OCI-LY1 (cell line): ENCODE data around the gene CIDEC.

Experiments
- H2AFZ ChIP-seq: fragments of 200-600 bp; sonication (generic), shearing (Covaris generic); 2 replicates; pipeline ENCODE4 v1.6.0; 2014; ENCODE audit warnings: antibody characterized with exemption, mild to moderate bottlenecking, low read length
- H3F3A ChIP-seq: fragments of 200-600 bp; sonication (generic), shearing (Covaris generic); 2 replicates; pipeline ENCODE4 v1.6.0; 2014; ENCODE audit warnings: mild to moderate bottlenecking, antibody characterized with exemption, low read length, moderate library complexity; ENCODE audit not compliant: insufficient read depth
- H3K27ac ChIP-seq: fragments of 200-600 bp; sonication (generic); 2 replicates; pipeline ENCODE4 v1.5.1; 2014; ENCODE audit warnings: low read length, mixed run types, mild to moderate bottlenecking, low read depth; ENCODE audit not compliant: poor library complexity, severe bottlenecking
- H3K27me3 ChIP-seq: fragments of 200-600 bp; sonication (generic); 2 replicates; pipeline ENCODE4 v1.6.0; 2014; ENCODE audit warnings: antibody characterized with exemption, mild to moderate bottlenecking, low read length, moderate library complexity; ENCODE audit not compliant: insufficient read depth
- H3K36me3 ChIP-seq: fragments of 200-600 bp; sonication (generic); 2 replicates; pipeline ENCODE4 v1.6.1; 2014; ENCODE audit warnings: mild to moderate bottlenecking, antibody characterized with exemption, low read length, moderate library complexity, mixed read lengths; ENCODE audit not compliant: insufficient read depth
- H3K4me1 ChIP-seq: fragments of 200-600 bp; sonication (generic); 2 replicates; pipeline ENCODE4 v1.5.1; 2014; ENCODE audit warnings: mild to moderate bottlenecking, low read length, moderate library complexity; ENCODE audit not compliant: insufficient read depth, severe bottlenecking
- H3K4me2 ChIP-seq: fragments of 200-600 bp; sonication (generic), shearing (Covaris generic); 2 replicates; pipeline ENCODE4 v1.6.1; 2014; ENCODE audit warnings: low read length
- H3K4me3 ChIP-seq: fragments of 200-600 bp; sonication (generic); 2 replicates; pipeline ENCODE4 v1.5.1; 2014; ENCODE audit warnings: low read length, low read depth, mild to moderate bottlenecking, mixed read lengths; ENCODE audit not compliant: poor library complexity, severe bottlenecking
- H3K79me2 ChIP-seq: fragments of 200-600 bp; shearing (Covaris generic); 2 replicates; pipeline ENCODE4 v1.6.1; 2016; ENCODE audit warnings: mixed run types, low read length, mixed read lengths; ENCODE audit not compliant: insufficient read depth
- H3K9ac ChIP-seq: fragments of 200-600 bp; sonication (generic), shearing (Covaris generic); 2 replicates; pipeline ENCODE4 v1.6.1; 2014; ENCODE audit warnings: mild to moderate bottlenecking, low read length, mixed read lengths
- H3K9me2 ChIP-seq: fragments of 200-600 bp; sonication (generic), shearing (Covaris generic); 2 replicates; pipeline ENCODE4 v1.6.1; 2014; ENCODE audit warnings: low read depth, mild to moderate bottlenecking, low read length, mixed read lengths
- H3K9me3 ChIP-seq: fragments of 200-600 bp; shearing (Covaris generic); 2 replicates; pipeline ENCODE4 v1.6.1; 2014; ENCODE audit warnings: low read length, mixed read lengths
- H4K20me1 ChIP-seq: fragments of 200-600 bp; sonication (generic), shearing (Covaris generic); 2 replicates; pipeline ENCODE4 v1.6.0; 2016; ENCODE audit warnings: mild to moderate bottlenecking, low read length; ENCODE audit not compliant: insufficient read depth
- CTCF ChIP-seq: fragments of 200-600 bp; sonication (generic), shearing (Covaris generic); IDR thresholded peaks from 2 replicates; pipeline ENCODE4 v1.5.1; 2017; ENCODE audit warnings: mild to moderate bottlenecking, antibody characterized with exemption, low read length, moderate library complexity, mixed read lengths
- EZH2 ChIP-seq: fragments of 200-600 bp; sonication (generic), shearing (Covaris generic); IDR thresholded peaks from 2 replicates; pipeline ENCODE4 v1.8.0; 2017; ENCODE audit warnings: borderline replicate concordance, mixed run types, mild to moderate bottlenecking, antibody characterized with exemption, low read length, moderate library complexity, mixed read lengths

CIDEC gene

GRCh38 chr3:9841015-9841414 lies 39.0 kb downstream of the CIDEC start:
- peaks cover 19% of the 10 kb centered on the region for H3K4me1 ChIP-seq

GRCh38 chr3:9838856-9839255 lies 41.2 kb downstream of the CIDEC start:
- no peaks in the 10 kb centered on the region for H4K20me1 ChIP-seq
- H3K27ac ChIP-seq, result no peak overlapping the region
- H3K36me3 ChIP-seq, result peaks cover 72% of the 10 kb centered on the region
- no peaks in the 10 kb centered on the region for H3K27me3 ChIP-seq
- no peaks in the 10 kb centered on the region for H3K79me2 ChIP-seq
- no peak overlapping the region for H3K9ac ChIP-seq
- H3K4me2 ChIP-seq, result no peak overlapping the region
- H3K4me1 ChIP-seq, result peaks cover 13% of the 10 kb centered on the region
- TF ChIP-seq CTCF, result no peak
- H2AFZ ChIP-seq, result no peak overlapping the region
- no peaks in the 10 kb centered on the region for H3K9me2 ChIP-seq
- no peak overlapping the region for H3K4me3 ChIP-seq
- no peaks in the 10 kb centered on the region for H3K9me3 ChIP-seq
- no peaks in the 10 kb centered on the region for H3F3A ChIP-seq

More at GRCh38 chr3:9841015-9841414, 39.0 kb downstream of the CIDEC start:
- Histone ChIP-seq H3K9me3 (no peaks in the 10 kb centered on the region), H3K9me2 (no peaks in the 10 kb centered on the region), H2AFZ (no peak overlapping the region), H3F3A (no peaks in the 10 kb centered on the region), H3K27ac (no peak overlapping the region), H3K36me3 (peaks cover 53% of the 10 kb centered on the region), H3K79me2 (no peaks in the 10 kb centered on the region), H3K9ac (no peak overlapping the region), H3K4me3 (no peak overlapping the region), H4K20me1 (no peaks in the 10 kb centered on the region), H3K27me3 (no peaks in the 10 kb centered on the region), H3K4me2 (no peak overlapping the region)
- TF ChIP-seq CTCF (no peak), EZH2 (no peak)

- TF ChIP-seq CTCF (no peak), EZH2 (no peak)
Measured at GRCh38 chr3:9837701-9838582, 42.1 kb downstream of the CIDEC start.

More at GRCh38 chr3:9837701-9838582, 42.1 kb downstream of the CIDEC start:
- H3K4me3 ChIP-seq, result no peak overlapping the region
- H3K9ac ChIP-seq, result no peak overlapping the region
- H3K4me1 ChIP-seq, result peaks cover 10% of the 10 kb centered on the region
- no peak overlapping the region for H2AFZ ChIP-seq
- no peaks in the 10 kb centered on the region for H3K27me3 ChIP-seq
- no peak overlapping the region for H3K4me2 ChIP-seq
- H3F3A ChIP-seq, result no peaks in the 10 kb centered on the region
- no peaks in the 10 kb centered on the region for H3K9me3 ChIP-seq
- no peaks in the 10 kb centered on the region for H3K9me2 ChIP-seq
- H4K20me1 ChIP-seq, result no peaks in the 10 kb centered on the region
- H3K79me2 ChIP-seq, result no peaks in the 10 kb centered on the region
- H3K27ac ChIP-seq, result no peak overlapping the region
- peaks cover 78% of the 10 kb centered on the region for H3K36me3 ChIP-seq
